Measurements from ENCODE around the gene SCRT2.
"Not testable (repeated sequence)": the region's sequence is repeated elsewhere in the genome, so short reads cannot be mapped to it uniquely, and the experiment has no call there.

The SCRT2 gene

GRCh38 chr20:653110-653589 is 22.5 kb downstream of the SCRT2 start, which contains the start of gene SRXN1:
Gene SRXN1 (minus strand): TSS chr20:653200. CDS start chr20:653185, 15 bp downstream.
- DNase-seq (ENCODE audit: low spot score): peak; percentile 95

GRCh38 chr20:652615-653109 is 22.9 kb downstream of the SCRT2 start:
- DNase-seq (ENCODE audit: low spot score): no peak

GRCh38 chr20:651713-652614 is 23.6 kb downstream of the SCRT2 start:
- DNase-seq (ENCODE audit: low spot score): no peak

- DNase-seq (ENCODE audit: low spot score): no peak
Measured at GRCh38 chr20:650954-651353, 24.6 kb downstream of the SCRT2 start.

- DNase-seq (ENCODE audit: low spot score): no peak
Measured at GRCh38 chr20:650281-650680, 25.3 kb downstream of the SCRT2 start.

GRCh38 chr20:647479-648019 is 28.1 kb downstream of the SCRT2 start:
- no peak for DNase-seq (ENCODE audit: low spot score)

GRCh38 chr20:646868-647233 is 28.8 kb downstream of the SCRT2 start:
- DNase-seq (ENCODE audit: low spot score): no peak

GRCh38 chr20:646107-646867 is 29.3 kb downstream of the SCRT2 start:
- DNase-seq (ENCODE audit: low spot score): no peak

- peak; percentile 91 for DNase-seq (ENCODE audit: low spot score)
Measured at GRCh38 chr20:645318-646106, 30.1 kb downstream of the SCRT2 start.

- no peak for DNase-seq (ENCODE audit: low spot score)
Measured at GRCh38 chr20:644692-645317, 30.8 kb downstream of the SCRT2 start.

GRCh38 chr20:642398-643174 is 33.0 kb downstream of the SCRT2 start:
- DNase-seq (ENCODE audit: low spot score): peak; percentile 60

GRCh38 chr20:642013-642397 is 33.6 kb downstream of the SCRT2 start:
- not testable (repeated sequence) for DNase-seq (ENCODE audit: low spot score)

- DNase-seq (ENCODE audit: low spot score): peak; percentile 75
Measured at GRCh38 chr20:641516-641875, 34.1 kb downstream of the SCRT2 start.

GRCh38 chr20:640674-641515 is 34.7 kb downstream of the SCRT2 start:
- no peak for DNase-seq (ENCODE audit: low spot score)

GRCh38 chr20:638579-638978 is 37.0 kb downstream of the SCRT2 start:
- DNase-seq (ENCODE audit: low spot score): no peak

- DNase-seq (ENCODE audit: low spot score): no peak
Measured at GRCh38 chr20:637559-637958, 38.0 kb downstream of the SCRT2 start.

GRCh38 chr20:635893-636338 is 39.7 kb downstream of the SCRT2 start:
- DNase-seq (ENCODE audit: low spot score): no peak

GRCh38 chr20:635028-635892 is 40.3 kb downstream of the SCRT2 start:
- DNase-seq (ENCODE audit: low spot score): peak; percentile 54
